ENCODE measurements around the gene SERBP1. TPM values are rescaled to one million over a fixed set of nuclear protein-coding genes. Genes with fewer than 3 reads are reported as not detected.

SERBP1 gene
- total RNA-seq, 1 experiment from 2014 or later, result 325 TPM

DNA sequence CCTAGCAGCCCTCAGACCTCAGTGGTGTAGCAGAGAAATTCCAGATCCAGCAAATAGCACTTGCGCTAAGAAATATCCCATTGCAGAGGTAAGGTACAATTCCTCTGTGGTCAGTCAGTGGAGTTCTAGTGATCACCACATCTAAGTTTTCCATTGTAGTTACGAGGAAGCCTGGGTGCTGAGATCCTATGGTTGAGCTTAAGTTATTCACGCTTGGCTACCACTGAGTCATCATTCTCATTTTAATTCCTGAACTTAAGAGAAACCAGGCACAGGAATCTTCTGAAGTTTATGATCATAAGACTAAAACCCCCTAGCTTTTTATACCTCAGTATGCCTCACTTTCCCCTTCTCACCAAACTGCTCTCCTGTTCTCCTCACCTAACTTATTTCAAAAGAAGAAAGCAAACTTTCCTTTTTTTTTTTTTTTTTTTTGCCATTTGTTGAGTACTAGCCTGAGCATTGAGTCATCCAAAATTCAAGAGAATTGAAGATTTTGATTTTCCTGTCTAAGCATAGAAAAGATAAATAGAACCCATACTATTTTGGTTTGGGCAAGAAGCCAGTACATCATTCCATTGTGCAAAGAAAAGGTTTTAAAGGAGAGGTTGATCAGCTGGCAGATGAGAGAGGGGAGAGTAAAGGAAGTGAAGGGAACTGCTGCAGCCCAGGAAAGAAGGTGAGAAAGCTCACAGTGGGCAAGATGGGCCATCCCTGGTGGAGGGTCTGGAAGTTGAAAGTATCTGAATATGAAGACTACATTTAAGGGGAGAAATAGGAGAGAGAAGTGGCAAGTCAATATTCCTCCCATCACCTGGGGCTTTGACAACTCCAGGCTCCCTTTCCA lies 39.9 kb downstream of the SERBP1 start:
- Histone ChIP-seq H3K79me2 (ENCODE audit: insufficient read depth, low read length) (no peaks in the 10 kb centered on the region), H3K4me3 (replicated peaks in 1 of 2; ENCODE audit: low read depth in 1 of 2, low read length in 2 of 2) (no peak overlapping the region), H3K36me3 (ENCODE audit: control insufficient read depth in 1 of 2, insufficient read depth in 2 of 2, low read length in 2 of 2) (no peaks in the 10 kb centered on the region; a peak in 1 of 4 replicates), H3K9ac (ENCODE audit: low read length) (no peak overlapping the region), H3K4me1 (ENCODE audit: control insufficient read depth in 1 of 2, insufficient read depth in 2 of 2, low read length in 2 of 2) (no peaks in the 10 kb centered on the region; a peak in 1 of 4 replicates), H4K20me1 (ENCODE audit: insufficient read depth) (no peaks in the 10 kb centered on the region), H3K4me2 (ENCODE audit: low read length) (no peak overlapping the region), H3K9me2 (ENCODE audit: insufficient read depth) (no peaks in the 10 kb centered on the region), H3K27ac (ENCODE audit: low read depth, low read length) (no peak overlapping the region), H3K27me3 (ENCODE audit: insufficient read depth, low read length) (no peaks in the 10 kb centered on the region), H3K9me3 (ENCODE audit: control insufficient read depth in 1 of 2, insufficient read depth in 1 of 2, low read depth in 1 of 2, low read length in 2 of 2) (no peaks in the 10 kb centered on the region), H2AFZ (ENCODE audit: low read depth, low read length, poor library complexity, severe bottlenecking) (no peak overlapping the region)
- ChIA-PET RAD21 (ENCODE audit: low non-redundant PET in 1 of 2, low total read pairs in 2 of 2, uncharacterized antibody in 2 of 2, unreplicated experiment in 2 of 2) (no interaction called here), POLR2A (interaction anchor here (1.2 kb wide), 1 partner anchor 40 kb away, joined by 3 read pairs; the partner anchor contains the start of gene SERBP1), CTCF (no interaction called here)
- no TSS peak for BruUV-seq (replicated peaks)
- intact Hi-C loops (cut with micrococcal nuclease), result no loop called here
- DNase-seq (ENCODE audit: low read depth, low spot score) (no peak), ATAC-seq (no peak)
- no peak for TF ChIP-seq ATF3 (IDR thresholded peaks at IDR 0.05)
- no peak for TF ChIP-seq TCF7L2 (IDR thresholded peaks at IDR 0.05; ENCODE audit: borderline replicate concordance, extremely low read depth, insufficient read depth, insufficient read length)
- TF ChIP-seq, protein P1, sequence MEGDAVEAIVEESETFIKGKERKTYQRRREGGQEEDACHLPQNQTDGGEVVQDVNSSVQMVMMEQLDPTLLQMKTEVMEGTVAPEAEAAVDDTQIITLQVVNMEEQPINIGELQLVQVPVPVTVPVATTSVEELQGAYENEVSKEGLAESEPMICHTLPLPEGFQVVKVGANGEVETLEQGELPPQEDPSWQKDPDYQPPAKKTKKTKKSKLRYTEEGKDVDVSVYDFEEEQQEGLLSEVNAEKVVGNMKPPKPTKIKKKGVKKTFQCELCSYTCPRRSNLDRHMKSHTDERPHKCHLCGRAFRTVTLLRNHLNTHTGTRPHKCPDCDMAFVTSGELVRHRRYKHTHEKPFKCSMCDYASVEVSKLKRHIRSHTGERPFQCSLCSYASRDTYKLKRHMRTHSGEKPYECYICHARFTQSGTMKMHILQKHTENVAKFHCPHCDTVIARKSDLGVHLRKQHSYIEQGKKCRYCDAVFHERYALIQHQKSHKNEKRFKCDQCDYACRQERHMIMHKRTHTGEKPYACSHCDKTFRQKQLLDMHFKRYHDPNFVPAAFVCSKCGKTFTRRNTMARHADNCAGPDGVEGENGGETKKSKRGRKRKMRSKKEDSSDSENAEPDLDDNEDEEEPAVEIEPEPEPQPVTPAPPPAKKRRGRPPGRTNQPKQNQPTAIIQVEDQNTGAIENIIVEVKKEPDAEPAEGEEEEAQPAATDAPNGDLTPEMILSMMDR (IDR thresholded peaks at IDR 0.05 in 2 of 3, conservative IDR thresholded peaks at IDR 0.05 in 1 of 3; ENCODE audit: borderline replicate concordance in 1 of 3, insufficient read depth in 1 of 3, low read depth in 2 of 3, low read length in 2 of 3), result no peak
- TF ChIP-seq, protein P2, sequence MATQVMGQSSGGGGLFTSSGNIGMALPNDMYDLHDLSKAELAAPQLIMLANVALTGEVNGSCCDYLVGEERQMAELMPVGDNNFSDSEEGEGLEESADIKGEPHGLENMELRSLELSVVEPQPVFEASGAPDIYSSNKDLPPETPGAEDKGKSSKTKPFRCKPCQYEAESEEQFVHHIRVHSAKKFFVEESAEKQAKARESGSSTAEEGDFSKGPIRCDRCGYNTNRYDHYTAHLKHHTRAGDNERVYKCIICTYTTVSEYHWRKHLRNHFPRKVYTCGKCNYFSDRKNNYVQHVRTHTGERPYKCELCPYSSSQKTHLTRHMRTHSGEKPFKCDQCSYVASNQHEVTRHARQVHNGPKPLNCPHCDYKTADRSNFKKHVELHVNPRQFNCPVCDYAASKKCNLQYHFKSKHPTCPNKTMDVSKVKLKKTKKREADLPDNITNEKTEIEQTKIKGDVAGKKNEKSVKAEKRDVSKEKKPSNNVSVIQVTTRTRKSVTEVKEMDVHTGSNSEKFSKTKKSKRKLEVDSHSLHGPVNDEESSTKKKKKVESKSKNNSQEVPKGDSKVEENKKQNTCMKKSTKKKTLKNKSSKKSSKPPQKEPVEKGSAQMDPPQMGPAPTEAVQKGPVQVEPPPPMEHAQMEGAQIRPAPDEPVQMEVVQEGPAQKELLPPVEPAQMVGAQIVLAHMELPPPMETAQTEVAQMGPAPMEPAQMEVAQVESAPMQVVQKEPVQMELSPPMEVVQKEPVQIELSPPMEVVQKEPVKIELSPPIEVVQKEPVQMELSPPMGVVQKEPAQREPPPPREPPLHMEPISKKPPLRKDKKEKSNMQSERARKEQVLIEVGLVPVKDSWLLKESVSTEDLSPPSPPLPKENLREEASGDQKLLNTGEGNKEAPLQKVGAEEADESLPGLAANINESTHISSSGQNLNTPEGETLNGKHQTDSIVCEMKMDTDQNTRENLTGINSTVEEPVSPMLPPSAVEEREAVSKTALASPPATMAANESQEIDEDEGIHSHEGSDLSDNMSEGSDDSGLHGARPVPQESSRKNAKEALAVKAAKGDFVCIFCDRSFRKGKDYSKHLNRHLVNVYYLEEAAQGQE (IDR thresholded peaks at IDR 0.05; ENCODE audit: low read depth), result no peak
- no peak for TF ChIP-seq EZH2 (IDR thresholded peaks at IDR 0.05)
- no peak for TF ChIP-seq SP1 (IDR thresholded peaks at IDR 0.05; ENCODE audit: low read depth)
- no peak for TF ChIP-seq POLR2AphosphoS5 (IDR thresholded peaks at IDR 0.05; ENCODE audit: low read depth, low read length)
- TF ChIP-seq, protein P3, sequence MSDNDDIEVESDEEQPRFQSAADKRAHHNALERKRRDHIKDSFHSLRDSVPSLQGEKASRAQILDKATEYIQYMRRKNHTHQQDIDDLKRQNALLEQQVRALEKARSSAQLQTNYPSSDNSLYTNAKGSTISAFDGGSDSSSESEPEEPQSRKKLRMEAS (IDR thresholded peaks at IDR 0.05), result no peak
- no peak for TF ChIP-seq FOSL1 (IDR thresholded peaks at IDR 0.05; ENCODE audit: low read depth)
- TF ChIP-seq ZBTB33 (IDR thresholded peaks at IDR 0.05; ENCODE audit: extremely low read depth, insufficient replicate concordance, low read length), result no peak
- no peak for TF ChIP-seq ELF1 (IDR thresholded peaks at IDR 0.05; ENCODE audit: borderline replicate concordance, low read depth)
- no peak for TF ChIP-seq SIN3A (IDR thresholded peaks at IDR 0.05; ENCODE audit: low read depth)
- no peak for TF ChIP-seq JUND (IDR thresholded peaks at IDR 0.05)
- TF ChIP-seq YY1 (IDR thresholded peaks at IDR 0.05; ENCODE audit: extremely low read depth, insufficient replicate concordance, low read depth, low read length), result no peak
- TF ChIP-seq CEBPB (IDR thresholded peaks at IDR 0.05; ENCODE audit: low read depth), result no peak
